A673 (cell line): ENCODE measurements around the gene ARMH1.

Experiments used
- CTCF ChIP-seq: fragments of 300-800, 200-600 bp; sonication (generic); conservative IDR thresholded peaks from 2 replicates; pipeline ENCODE4 v1.5.1; 2017; ENCODE audit warnings: low read depth, mild to moderate bottlenecking, antibody characterized with exemption, low read length, moderate library complexity, mixed read lengths
- EZH2 ChIP-seq: fragments of 200-600 bp; sonication (generic); IDR thresholded peaks from 2 replicates; pipeline ENCODE4 v1.6.1; 2017; ENCODE audit warnings: borderline replicate concordance, low read depth, mild to moderate bottlenecking, mixed read lengths, antibody characterized with exemption, low read length; ENCODE audit not compliant: poor library complexity, severe bottlenecking

GRCh38 chr1:44682883-44683265 lies 8.4 kb downstream of the ARMH1 start:
- TF ChIP-seq CTCF (no peak), EZH2 (no peak)
